NCI-H146 (cell line): ENCODE data around the gene LRRC27.

Source experiments
- DNase-seq: peaks from one replicate; lab custom pipeline; 2025; lab: John Stamatoyannopoulos, UW

Gene LRRC27

DNA sequence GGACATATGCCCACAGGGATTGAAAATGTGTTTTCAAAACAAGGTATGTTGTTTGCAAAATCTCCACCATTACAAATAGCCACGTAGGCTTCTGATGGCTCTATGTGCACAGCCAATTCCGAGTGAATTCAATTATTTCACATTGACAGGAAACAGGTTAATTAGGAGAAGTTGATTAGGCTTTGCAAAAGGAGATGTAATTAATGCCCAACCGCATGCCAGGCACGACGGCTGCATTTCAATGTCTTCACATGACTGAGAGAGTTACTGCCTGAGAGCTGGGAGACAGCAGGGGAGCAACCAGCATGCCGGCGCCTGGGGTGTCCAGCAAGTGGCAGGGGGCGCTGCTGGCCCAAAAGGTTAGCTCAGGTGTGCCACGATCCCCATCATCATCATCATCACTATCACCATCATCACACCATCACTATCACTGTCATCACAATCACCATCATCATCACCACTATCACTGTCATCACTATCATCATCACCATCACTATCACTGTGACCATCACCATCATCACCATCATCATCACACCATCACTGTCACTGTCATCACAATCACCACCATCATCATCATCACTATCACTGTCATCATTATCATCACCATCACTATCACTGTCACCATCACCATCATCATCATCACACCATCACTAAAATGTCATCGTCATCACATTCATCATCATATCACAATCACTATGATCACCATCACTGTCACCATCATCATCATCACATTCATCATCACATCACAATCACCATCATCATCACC lies 95.2 kb downstream of the LRRC27 start:
- DNase-seq: no peak

DNA sequence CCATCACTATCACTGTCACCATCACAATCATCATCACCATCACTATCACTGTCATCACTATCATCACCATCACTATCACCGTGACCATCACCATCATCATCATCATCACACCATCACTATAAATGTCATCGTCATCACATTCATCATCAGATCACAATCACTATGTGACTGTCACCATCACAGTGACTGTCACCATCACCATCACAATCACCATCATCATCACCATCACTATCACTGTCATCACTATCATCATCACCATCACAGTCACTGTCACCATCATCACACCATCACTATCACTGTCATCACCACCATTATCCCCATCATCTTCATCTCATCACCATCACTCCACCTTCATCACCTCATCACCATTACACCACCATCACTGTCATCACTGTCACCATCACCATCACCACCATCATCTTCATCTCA lies 96.0 kb downstream of the LRRC27 start:
- DNase-seq: no peak

GRCh38 chr10:132428486-132428995 lies 96.5 kb downstream of the LRRC27 start:
- DNase-seq: no peak
